A549 (cell line): ENCODE data around the gene NUDT6.

ENCODE experiments used
- BHLHE40 ChIP-seq: IDR thresholded peaks from 2 replicates; pipeline ENCODE4 v1.6.1; 2012; ENCODE audit warnings: low read depth, low read length, inconsistent platforms
- CEBPB ChIP-seq, 2 experiments: fragments of >200 bp in 1 of 2; sonication (Bioruptor Twin) in 1 of 2; formaldehyde crosslinking in 1 of 2; IDR thresholded peaks; 2 replicates each; pipeline ENCODE4 v1.6.1; 2012 to 2016
- CHD4 ChIP-seq: fragments of 200-600 bp; sonication (generic); IDR thresholded peaks from 2 replicates; pipeline ENCODE4 v1.6.1; 2016; ENCODE audit warnings: antibody characterized with exemption, mild to moderate bottlenecking, borderline replicate concordance
- CTCF ChIP-seq: fragments of >200 bp; sonication (Bioruptor Twin); formaldehyde crosslinking; IDR thresholded peaks from 3 replicates; pipeline ENCODE4 v1.5.1; 2016
- ESRRA ChIP-seq: fragments of 150-350 bp; IDR thresholded peaks from 2 replicates; pipeline ENCODE4 v1.6.1; 2014; ENCODE audit warnings: mild to moderate bottlenecking, low read length, borderline replicate concordance
- JUN ChIP-seq, 2 experiments: fragments of >200 bp; sonication (Bioruptor Twin); formaldehyde crosslinking; IDR thresholded peaks; 2 replicates in 1 of 2; 3 replicates in 1 of 2; pipeline ENCODE4 v1.6.1; 2016 to 2017
- POLR2A ChIP-seq: IDR thresholded peaks from 2 replicates; pipeline ENCODE4 v1.6.1; 2012; ENCODE audit warnings: mild to moderate bottlenecking, low read length
- POLR2AphosphoS2 ChIP-seq: conservative IDR thresholded peaks from 2 replicates; pipeline ENCODE4 v1.6.1; 2012; ENCODE audit warnings: low read length, improper control_type of control experiment, inconsistent platforms
- ZFP36 ChIP-seq: fragments of 450-650 bp; IDR thresholded peaks from 2 replicates; pipeline ENCODE4 v1.6.1; 2014; ENCODE audit warnings: borderline replicate concordance; ENCODE audit not compliant: partially characterized antibody
- TF ChIP-seq, protein P1 (sequence below): fragments of 150-350 bp; IDR thresholded peaks from 2 replicates; pipeline ENCODE4 v1.6.1; 2014; ENCODE audit warnings: low read depth, mild to moderate bottlenecking, low read length
- TF ChIP-seq, protein P2 (sequence below): IDR thresholded peaks from 2 replicates; pipeline ENCODE4 v1.6.1; 2012

- TF ChIP-seq, protein P1, sequence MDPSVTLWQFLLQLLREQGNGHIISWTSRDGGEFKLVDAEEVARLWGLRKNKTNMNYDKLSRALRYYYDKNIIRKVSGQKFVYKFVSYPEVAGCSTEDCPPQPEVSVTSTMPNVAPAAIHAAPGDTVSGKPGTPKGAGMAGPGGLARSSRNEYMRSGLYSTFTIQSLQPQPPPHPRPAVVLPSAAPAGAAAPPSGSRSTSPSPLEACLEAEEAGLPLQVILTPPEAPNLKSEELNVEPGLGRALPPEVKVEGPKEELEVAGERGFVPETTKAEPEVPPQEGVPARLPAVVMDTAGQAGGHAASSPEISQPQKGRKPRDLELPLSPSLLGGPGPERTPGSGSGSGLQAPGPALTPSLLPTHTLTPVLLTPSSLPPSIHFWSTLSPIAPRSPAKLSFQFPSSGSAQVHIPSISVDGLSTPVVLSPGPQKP = no peak
- no peak for TF ChIP-seq CTCF
- TF ChIP-seq POLR2A = no peak
- TF ChIP-seq JUN (IDR thresholded peaks at IDR 0.05) = no peak
- TF ChIP-seq ZFP36 = no peak
- TF ChIP-seq ESRRA = no peak
- TF ChIP-seq CEBPB (IDR thresholded peaks at IDR 0.05) = no peak
- no peak for TF ChIP-seq BHLHE40
- no peak for TF ChIP-seq CHD4
- TF ChIP-seq POLR2AphosphoS2 = no peak
- TF ChIP-seq, protein P2, sequence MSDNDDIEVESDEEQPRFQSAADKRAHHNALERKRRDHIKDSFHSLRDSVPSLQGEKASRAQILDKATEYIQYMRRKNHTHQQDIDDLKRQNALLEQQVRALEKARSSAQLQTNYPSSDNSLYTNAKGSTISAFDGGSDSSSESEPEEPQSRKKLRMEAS = no peak
These were observed 45.9 kb upstream of the NUDT6 start for GRCh38 chr4:122968227-122968812.
